D341Med (cell line): ENCODE data around the gene PSMD13.

ENCODE experiments used
- DNase-seq: peaks from one replicate; pipeline ENCODE4 v3.0.0; 2012; ENCODE audit warnings: low spot score

Gene PSMD13

GRCh38 chr11:299081-299891, 62.5 kb downstream of the PSMD13 start, which contains the start of gene IFITM5:
Gene IFITM5 (minus strand): TSS chr11:299526. CDS start chr11:299490, 36 bp downstream.
- no peak for DNase-seq

- no peak for DNase-seq
Measured at GRCh38 chr11:299951-300735, 63.4 kb downstream of the PSMD13 start.
